Measurements from ENCODE around the gene GRM7. TPM values are rescaled to one million over a fixed set of nuclear protein-coding genes. Genes with fewer than 3 reads are reported as not detected.

Gene GRM7
- polyA plus RNA-seq, 1 donor from 2014 or later: 23.8 TPM

GRCh38 chr3:7205535-7205934, 344.6 kb downstream of the GRM7 start:
- Histone ChIP-seq H3K4me3 (ENCODE audit: low read length) (no peak overlapping the region), H3K4me2 (ENCODE audit: low read length) (no peak overlapping the region), H3K27ac (ENCODE audit: low read length) (no peak overlapping the region), H3K9ac (ENCODE audit: low read length) (no peak overlapping the region), H3K27me3 (ENCODE audit: insufficient read depth, low read depth, low read length) (no peaks in the 10 kb centered on the region), H3K9me3 (ENCODE audit: low read length) (no peaks in the 10 kb centered on the region), H4K20me1 (ENCODE audit: insufficient read depth) (no peaks in the 10 kb centered on the region), H3F3A (ENCODE audit: insufficient read depth, low read length, poor library complexity, severe bottlenecking) (no peaks in the 10 kb centered on the region), H3K36me3 (ENCODE audit: insufficient read depth, low read length) (no peaks in the 10 kb centered on the region), H3K9me2 (ENCODE audit: insufficient read depth, low read length) (no peaks in the 10 kb centered on the region), H3K79me2 (replicated peaks; ENCODE audit: insufficient read depth, low read length) (no peaks in the 10 kb centered on the region), H2AFZ (ENCODE audit: low read depth, low read length) (no peak overlapping the region)
- TF ChIP-seq, protein P1, sequence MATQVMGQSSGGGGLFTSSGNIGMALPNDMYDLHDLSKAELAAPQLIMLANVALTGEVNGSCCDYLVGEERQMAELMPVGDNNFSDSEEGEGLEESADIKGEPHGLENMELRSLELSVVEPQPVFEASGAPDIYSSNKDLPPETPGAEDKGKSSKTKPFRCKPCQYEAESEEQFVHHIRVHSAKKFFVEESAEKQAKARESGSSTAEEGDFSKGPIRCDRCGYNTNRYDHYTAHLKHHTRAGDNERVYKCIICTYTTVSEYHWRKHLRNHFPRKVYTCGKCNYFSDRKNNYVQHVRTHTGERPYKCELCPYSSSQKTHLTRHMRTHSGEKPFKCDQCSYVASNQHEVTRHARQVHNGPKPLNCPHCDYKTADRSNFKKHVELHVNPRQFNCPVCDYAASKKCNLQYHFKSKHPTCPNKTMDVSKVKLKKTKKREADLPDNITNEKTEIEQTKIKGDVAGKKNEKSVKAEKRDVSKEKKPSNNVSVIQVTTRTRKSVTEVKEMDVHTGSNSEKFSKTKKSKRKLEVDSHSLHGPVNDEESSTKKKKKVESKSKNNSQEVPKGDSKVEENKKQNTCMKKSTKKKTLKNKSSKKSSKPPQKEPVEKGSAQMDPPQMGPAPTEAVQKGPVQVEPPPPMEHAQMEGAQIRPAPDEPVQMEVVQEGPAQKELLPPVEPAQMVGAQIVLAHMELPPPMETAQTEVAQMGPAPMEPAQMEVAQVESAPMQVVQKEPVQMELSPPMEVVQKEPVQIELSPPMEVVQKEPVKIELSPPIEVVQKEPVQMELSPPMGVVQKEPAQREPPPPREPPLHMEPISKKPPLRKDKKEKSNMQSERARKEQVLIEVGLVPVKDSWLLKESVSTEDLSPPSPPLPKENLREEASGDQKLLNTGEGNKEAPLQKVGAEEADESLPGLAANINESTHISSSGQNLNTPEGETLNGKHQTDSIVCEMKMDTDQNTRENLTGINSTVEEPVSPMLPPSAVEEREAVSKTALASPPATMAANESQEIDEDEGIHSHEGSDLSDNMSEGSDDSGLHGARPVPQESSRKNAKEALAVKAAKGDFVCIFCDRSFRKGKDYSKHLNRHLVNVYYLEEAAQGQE (IDR thresholded peaks at IDR 0.05; ENCODE audit: borderline replicate concordance): no peak
- TF ChIP-seq TAF1 (IDR thresholded peaks at IDR 0.05; ENCODE audit: low read depth) (no peak), MXI1 (conservative IDR thresholded peaks at IDR 0.05; ENCODE audit: poor library complexity, severe bottlenecking) (no peak), POLR2AphosphoS5 (IDR thresholded peaks at IDR 0.05) (no peak), RAD21 (conservative IDR thresholded peaks at IDR 0.05) (no peak), SMC3 (conservative IDR thresholded peaks at IDR 0.05; ENCODE audit: poor library complexity) (no peak), EZH2 (IDR thresholded peaks at IDR 0.05; ENCODE audit: borderline replicate concordance, insufficient read depth, low read length, poor library complexity, severe bottlenecking) (no peak)

DNA sequence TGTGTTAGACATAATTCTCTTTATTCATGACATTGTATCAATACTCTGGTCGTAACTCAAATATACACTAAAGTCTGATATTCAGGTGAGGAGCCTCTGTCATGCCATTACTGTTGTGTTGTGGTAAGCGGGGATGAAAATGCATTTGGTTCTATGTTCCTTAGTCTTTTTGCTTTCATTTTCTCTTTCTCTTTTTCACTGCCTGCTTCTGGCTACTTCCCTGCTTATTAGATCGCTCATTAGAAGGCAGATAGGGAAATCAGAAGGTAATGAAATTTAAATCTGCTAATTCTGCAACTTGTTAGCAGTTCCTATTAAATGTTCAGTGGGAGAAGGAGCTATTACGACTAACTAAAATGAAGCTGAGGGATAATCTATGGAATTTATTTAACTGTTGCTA, 345.0 kb downstream of the GRM7 start:
- no peak for TF ChIP-seq TAF1 (IDR thresholded peaks at IDR 0.05; ENCODE audit: low read depth)
- no peak for TF ChIP-seq SMC3 (conservative IDR thresholded peaks at IDR 0.05; ENCODE audit: poor library complexity)
- TF ChIP-seq RAD21 (conservative IDR thresholded peaks at IDR 0.05): no peak
- TF ChIP-seq POLR2AphosphoS5 (IDR thresholded peaks at IDR 0.05): no peak
- TF ChIP-seq EP300 (conservative IDR thresholded peaks at IDR 0.05; ENCODE audit: poor library complexity, severe bottlenecking): no peak
- no peak for TF ChIP-seq CTCF (IDR thresholded peaks at IDR 0.05; ENCODE audit: poor library complexity, severe bottlenecking)
- no peak for TF ChIP-seq EZH2 (IDR thresholded peaks at IDR 0.05; ENCODE audit: borderline replicate concordance, insufficient read depth, low read length, poor library complexity, severe bottlenecking)
- TF ChIP-seq MXI1 (conservative IDR thresholded peaks at IDR 0.05; ENCODE audit: poor library complexity, severe bottlenecking): no peak
- TF ChIP-seq, protein P1 (IDR thresholded peaks at IDR 0.05; ENCODE audit: borderline replicate concordance): no peak
- no peak overlapping the region for H3K27ac ChIP-seq (ENCODE audit: low read length)

More for the DNA sequence above, 345.0 kb downstream of the GRM7 start:
- Histone ChIP-seq H4K20me1 (ENCODE audit: insufficient read depth) (no peaks in the 10 kb centered on the region), H2AFZ (ENCODE audit: low read depth, low read length) (no peak overlapping the region), H3K4me2 (ENCODE audit: low read length) (no peak overlapping the region), H3K9me2 (ENCODE audit: insufficient read depth, low read length) (no peaks in the 10 kb centered on the region), H3K9ac (ENCODE audit: low read length) (no peak overlapping the region), H3F3A (ENCODE audit: insufficient read depth, low read length, poor library complexity, severe bottlenecking) (no peaks in the 10 kb centered on the region), H3K4me3 (ENCODE audit: low read length) (no peak overlapping the region), H3K9me3 (ENCODE audit: low read length) (no peaks in the 10 kb centered on the region), H3K79me2 (replicated peaks; ENCODE audit: insufficient read depth, low read length) (no peaks in the 10 kb centered on the region), H3K36me3 (ENCODE audit: insufficient read depth, low read length) (no peaks in the 10 kb centered on the region), H3K27me3 (ENCODE audit: insufficient read depth, low read depth, low read length) (no peaks in the 10 kb centered on the region)
